SK-N-SH (cell line): ENCODE measurements around the gene NAV1. TPM values are rescaled to one million over a fixed set of nuclear protein-coding genes. Genes with fewer than 3 reads are reported as not detected.

Experiments used
- CTCF ChIA-PET: fragments of 300-600, 350-600 bp; formaldehyde crosslinking; extraction: SDS; loops from one replicate; lab custom pipeline; 2021; lab: Yijun Ruan, JAX
- POLR2A ChIA-PET: fragments of 350-600 bp; sonication (Branson Sonifier 250); formaldehyde crosslinking; extraction: SDS; loops from one replicate; lab custom pipeline; 2020; ENCODE audit warnings: antibody characterized with exemption, inconsistent platforms; lab: Yijun Ruan, JAX
- DNase-seq: peaks from one replicate; pipeline ENCODE4 v3.0.0; 2012
- H2AFZ ChIP-seq: fragments of 200-600 bp; sonication (generic); 2 replicates; pipeline ENCODE4 v1.8.1; 2016; ENCODE audit warnings: antibody characterized with exemption, mild to moderate bottlenecking, low read depth
- H3F3A ChIP-seq: fragments of 200-600 bp; sonication (generic); replicated peaks from 2 replicates; pipeline ENCODE3; 2016; ENCODE audit warnings: antibody characterized with exemption, mild to moderate bottlenecking; ENCODE audit not compliant: insufficient read depth
- H3K27ac ChIP-seq, 2 experiments: fragments of 200-500 bp in 1 of 2; fragments of 200-600 bp in 1 of 2; sonication (Bioruptor generic) in 1 of 2; sonication (generic), shearing (Covaris generic) in 1 of 2; 2 replicates each; pipeline versions ENCODE4 v1.5.1 to v1.6.1; 2014 to 2016; ENCODE audit warnings: low read depth in 2 of 2, inconsistent platforms in 1 of 2, low read length in 1 of 2, mild to moderate bottlenecking in 1 of 2, mixed read lengths in 1 of 2
- H3K27me3 ChIP-seq: fragments of 200-600 bp; sonication (generic), shearing (Covaris generic); 2 replicates; pipeline ENCODE4 v1.6.1; 2016; ENCODE audit warnings: mixed run types; ENCODE audit not compliant: insufficient read depth
- H3K36me3 ChIP-seq, 2 experiments: fragments of 200-500 bp in 1 of 2; fragments of 200-600 bp in 1 of 2; sonication (Bioruptor generic) in 1 of 2; sonication (generic) in 1 of 2; replicated peaks in 1 of 2; 2 replicates each; pipeline versions ENCODE3 to v1.5.1; 2014 to 2016; ENCODE audit warnings: low read length in 1 of 2, mild to moderate bottlenecking in 1 of 2; ENCODE audit not compliant: insufficient read depth in 2 of 2, control insufficient read depth in 1 of 2
- H3K4me1 ChIP-seq, 2 experiments: fragments of 200-500 bp in 1 of 2; fragments of 200-600 bp in 1 of 2; sonication (Bioruptor generic) in 1 of 2; sonication (generic), shearing (Covaris generic) in 1 of 2; 2 replicates each; pipeline versions ENCODE4 v1.5.1 to v1.6.1; 2014 to 2016; ENCODE audit warnings: low read depth in 1 of 2, low read length in 1 of 2, mixed run types in 1 of 2; ENCODE audit not compliant: insufficient read depth in 2 of 2, control insufficient read depth in 1 of 2
- H3K4me2 ChIP-seq: fragments of 200-600 bp; sonication (generic), shearing (Covaris generic); 2 replicates; pipeline ENCODE4 v1.6.1; 2017; ENCODE audit warnings: mixed run types
- H3K4me3 ChIP-seq, 2 experiments: fragments of 200-500 bp in 1 of 2; fragments of 200-600 bp in 1 of 2; sonication (Bioruptor generic) in 1 of 2; sonication (generic), shearing (Covaris generic) in 1 of 2; 2 replicates each; pipeline versions ENCODE4 v1.5.1 to v1.8.1; 2014 to 2016; ENCODE audit warnings: low read depth in 2 of 2, inconsistent platforms in 1 of 2, low read length in 1 of 2, mild to moderate bottlenecking in 1 of 2, mixed read lengths in 1 of 2, moderate library complexity in 1 of 2
- H3K79me2 ChIP-seq: fragments of 200-600 bp; sonication (generic); 2 replicates; pipeline ENCODE4 v1.8.1; 2017; ENCODE audit warnings: mild to moderate bottlenecking; ENCODE audit not compliant: insufficient read depth
- H3K9ac ChIP-seq: fragments of 200-600 bp; sonication (generic); 2 replicates; pipeline ENCODE4 v1.6.1; 2017; ENCODE audit warnings: mixed run types
- H3K9me2 ChIP-seq: fragments of 200-600 bp; sonication (generic); 2 replicates; pipeline ENCODE4 v1.6.1; 2017; ENCODE audit warnings: mixed run types
- H3K9me3 ChIP-seq: fragments of 200-600 bp; sonication (generic); 2 replicates; pipeline ENCODE4 v1.6.1; 2017; ENCODE audit warnings: mixed run types, mild to moderate bottlenecking, moderate library complexity
- H4K20me1 ChIP-seq: fragments of 200-600 bp; sonication (generic); 2 replicates; pipeline ENCODE4 v1.6.1; 2017; ENCODE audit warnings: mild to moderate bottlenecking, mixed run types; ENCODE audit not compliant: insufficient read depth
- EP300 ChIP-seq, 2 experiments: IDR thresholded peaks; 2 replicates each; pipeline versions ENCODE4 v1.4.0 to v1.6.1; 2012; ENCODE audit warnings: borderline replicate concordance in 1 of 2, low read depth in 1 of 2, low read length in 1 of 2
- GABPA ChIP-seq: IDR thresholded peaks from 2 replicates; pipeline ENCODE4 v1.4.0; 2012; ENCODE audit warnings: low read depth, mild to moderate bottlenecking
- JUND ChIP-seq: IDR thresholded peaks from 2 replicates; pipeline ENCODE4 v1.4.0; 2012
- POLR2AphosphoS5 ChIP-seq: IDR thresholded peaks from 2 replicates; pipeline ENCODE4 v1.6.1; 2012; ENCODE audit warnings: low read depth, low read length
- REST ChIP-seq: IDR thresholded peaks from 2 replicates; pipeline ENCODE4 v1.6.1; 2012; ENCODE audit warnings: mild to moderate bottlenecking, low read depth, low read length, moderate library complexity
- USF2 ChIP-seq: fragments of 150-350 bp; IDR thresholded peaks from 2 replicates; pipeline ENCODE4 v1.6.1; 2017; ENCODE audit warnings: antibody characterized with exemption, low read length, low read depth, borderline replicate concordance
- WGBS: methylation state at CpG from one replicate; pipeline ENCODE4 v1.1.6; 2017; ENCODE audit warnings: low lambda C conversion rate; 5-methylcytosine and 5-hydroxymethylcytosine counted together
- polyA plus RNA-seq, 3 experiments: library from polyadenylated mRNA; depleted of rRNA; stranded (reverse); fragments of >200 nt; gene quantifications; 2 replicates each; pipeline ENCODE4 v1.2.3, GENCODE V29; 2012

Gene NAV1
- polyA plus RNA-seq, 1 of the 3 experiments (the other 2 are of a cell fraction) = 16.1 TPM

GRCh38 chr1:201504799-201505502 is 34.0 kb upstream of the NAV1 start:
- peaks cover 33 to 35% of the 10 kb centered on the region in 2 experiments; a peak in 3 of 4 replicates for H3K4me1 ChIP-seq
- 84% methylated on average over 9 of the region's 9 CpGs for WGBS
- CTCF ChIA-PET = interaction anchor here (0.8 to 31.9 kb wide), 5 partner anchors 8 to 70 kb away, joined by 3 to 860 read pairs (median 4); no protein-coding TSS in a partner anchor
- DNase-seq = no peak
- H3K27me3 ChIP-seq = no peaks in the 10 kb centered on the region
- no peaks in the 10 kb centered on the region for H3K36me3 ChIP-seq
- TF ChIP-seq REST (no peak), POLR2AphosphoS5 (no peak), JUND (no peak), EP300 (IDR thresholded peaks at IDR 0.05; ENCODE audit: borderline replicate concordance in 1 of 2, low read depth in 1 of 2, low read length in 1 of 2) (no peak)
- TF ChIP-seq, all 33 proteins: peak for 0
- no peaks in the 10 kb centered on the region for H4K20me1 ChIP-seq
- peak overlapping the region in 1 of 2 experiments; percentile 93; a peak in 2 of 4 replicates for H3K27ac ChIP-seq
- H3K9me2 ChIP-seq = no peaks in the 10 kb centered on the region
- peaks cover 14% of the 10 kb centered on the region for H3F3A ChIP-seq
- POLR2A ChIA-PET = no interaction called here
- H3K4me3 ChIP-seq = peak overlapping the region; percentile 57 to 65; a peak in 3 of 4 replicates
- H3K79me2 ChIP-seq = peaks cover 71% of the 10 kb centered on the region
- H3K4me2 ChIP-seq = peak overlapping the region; percentile 81
- no peaks in the 10 kb centered on the region for H3K9me3 ChIP-seq
- H2AFZ ChIP-seq = no peak overlapping the region
- H3K9ac ChIP-seq = peak overlapping the region; percentile 72; the same call in 1 of the 2 replicates

GRCh38 chr1:201505503-201505890 is 33.4 kb upstream of the NAV1 start:
- WGBS = 57% methylated on average over 4 of the region's 4 CpGs
- Histone ChIP-seq H3K4me2 (peak overlapping the region; percentile 81), H3K9me3 (no peaks in the 10 kb centered on the region), H2AFZ (no peak overlapping the region), H3K27ac (peak overlapping the region; percentile 2 to 93; a peak in 2 of 4 replicates), H3K36me3 (no peaks in the 10 kb centered on the region), H3K79me2 (peaks cover 66% of the 10 kb centered on the region), H4K20me1 (no peaks in the 10 kb centered on the region)
- POLR2A ChIA-PET = no interaction called here
- CTCF ChIA-PET = interaction anchor here (0.8 to 31.9 kb wide), 5 partner anchors 8 to 70 kb away, joined by 3 to 860 read pairs (median 4); no protein-coding TSS in a partner anchor
- TF ChIP-seq USF2 (no peak), GABPA (0 out of 2 replicates have a peak, but pooled peaks have one; percentile 33)
- TF ChIP-seq, all 33 proteins: peak for 1
- Histone ChIP-seq H3K9me2 (no peaks in the 10 kb centered on the region), H3K4me3 (peak overlapping the region; percentile 57 to 65; a peak in 3 of 4 replicates), H3K27me3 (no peaks in the 10 kb centered on the region), H3K9ac (peak overlapping the region; percentile 72), H3F3A (peaks cover 14% of the 10 kb centered on the region), H3K4me1 (peaks cover 30 to 33% of the 10 kb centered on the region in 2 experiments; a peak in 3 of 4 replicates)
- DNase-seq = no peak
